Right lobe of liver (tissue), 6 donors: ENCODE data around the gene PROP1. TPM values are rescaled to one million over a fixed set of nuclear protein-coding genes. Genes with fewer than 3 reads are reported as not detected.
A peak's percentile ranks its signal among the peaks of the same experiment; 100 is the strongest.
"Not testable (repeated sequence)": the region's sequence is repeated elsewhere in the genome, so short reads cannot be mapped to it uniquely, and the experiment has no call there.

Source experiments
- ATAC-seq, 4 donors: fragments of 200-7000 bp; cut with Tn5 transposase; one replicate each; pipeline ENCODE4 v1.9.1; 2020; ENCODE audit warnings: mild to moderate bottlenecking in 4 of 4, moderate library complexity in 4 of 4
- DNase-seq, 3 donors: peaks; one replicate each; pipeline ENCODE4 v3.0.0-alpha.2; 2020
- H3K27ac ChIP-seq, 3 donors: fragments of 200-600 bp; one replicate each; pipeline ENCODE4 v1.8.0; 2022
- H3K27me3 ChIP-seq, 2 donors: fragments of 200-600 bp; one replicate each; pipeline ENCODE4 v1.8.0; 2022
- H3K36me3 ChIP-seq, 4 donors: fragments of 200-600 bp; sonication (generic) in 1 of 4; one replicate each; pipeline versions ENCODE4 v1.5.1 to v1.8.0; 2017 to 2022; ENCODE audit warnings: control low read depth in 1 of 4
- H3K4me1 ChIP-seq, 4 donors: fragments of 200-600 bp; sonication (generic) in 1 of 4; one replicate each; pipeline versions ENCODE4 v1.5.1 to v1.8.0; 2017 to 2022; ENCODE audit warnings: control low read depth in 1 of 4
- H3K4me3 ChIP-seq, 3 donors: fragments of 200-600 bp; one replicate each; pipeline ENCODE4 v1.8.0; 2022
- H3K9me3 ChIP-seq, 4 donors: fragments of 200-600 bp; sonication (generic) in 1 of 4; one replicate each; pipeline versions ENCODE4 v1.5.1 to v1.8.0; 2017 to 2022; ENCODE audit warnings: control low read depth in 1 of 4
- CTCF ChIP-seq, 4 donors: fragments of 200-600 bp in 3 of 4; fragments of 450-650 bp in 1 of 4; IDR thresholded peaks; one replicate each; pipeline versions ENCODE4 v1.5.1 to v1.8.0; 2016 to 2022; ENCODE audit warnings: antibody characterized with exemption in 4 of 4, mild to moderate bottlenecking in 2 of 4
- POLR2A ChIP-seq: fragments of 450-650 bp; IDR thresholded peaks from one replicate; pipeline ENCODE4 v1.6.1; 2017; ENCODE audit warnings: antibody characterized with exemption, mild to moderate bottlenecking
- WGBS: methylation state at CpG from one replicate; pipeline ENCODE4 v1.1.6; 2018; ENCODE audit warnings: low coverage, low lambda C conversion rate; ENCODE audit not compliant: insufficient coverage; ENCODE audit errors: missing lambda C conversion rate; 5-methylcytosine and 5-hydroxymethylcytosine counted together
- intact Hi-C, 2 donors: fragments of 100-400 bp; cut with DNase I; formaldehyde crosslinking; loops; one replicate each; pipeline versions ENCODE4 v1.11.2 to v1.14.1; 2022
- total RNA-seq, 6 experiments: library from RNA; depleted of rRNA in 2 of 6; stranded (reverse); fragments of >200 nt in 2 of 6; fragmentation: NEBNext Ultra II Directional in 3 of 6; extraction: Animal tissue kit (Norgen Biotek cat#: 25700) in 3 of 6; gene quantifications; one replicate each; pipeline versions ENCODE4 v1.1.0 to v1.2.4, GENCODE V29; 2016 to 2023
- donor health status: DM: no; HTN: yes; CAD: no.
- donor health status: DM: no; HTN: no; CAD: no.
- donor health status: DM: no; HTN: no; CAD: no.
- donor health status: DM: no; HTN: yes; CAD: no.
- donor health status: DM: no; HTN: yes; CAD: no.

The PROP1 gene
- total RNA-seq, 6 experiments from 2014 or later, result not detected

- intact Hi-C loops, result no loop called here
- ATAC-seq, result peak in 2 of 4 donors; percentile 10 to 41
- Histone ChIP-seq H3K4me3 (no peak overlapping the region), H3K36me3 (no peaks in the 10 kb centered on the region), H3K4me1 (no peaks in the 10 kb centered on the region), H3K9me3 (no peaks in the 10 kb centered on the region), H3K27ac (no peak overlapping the region), H3K27me3 (peaks cover 0 to 8% of the 10 kb centered on the region in 2 donors)
- no peak for DNase-seq
- 50% methylated on average over 2 of the region's 17 CpGs for WGBS
- TF ChIP-seq POLR2A (no peak), CTCF (IDR thresholded peaks at IDR 0.05) (no peak)
These were observed 13.8 kb downstream of the PROP1 start for GRCh38 chr5:177982072-177982727.

GRCh38 chr5:177981296-177982071 lies 14.6 kb downstream of the PROP1 start:
- DNase-seq, result no peak
- ATAC-seq, result no peak
- H3K36me3 ChIP-seq, result no peaks in the 10 kb centered on the region
- intact Hi-C loops, result no loop called here
- 56% methylated on average over 14 of the region's 26 CpGs for WGBS
- no peak overlapping the region for H3K27ac ChIP-seq
- TF ChIP-seq POLR2A, result no peak
- no peak for TF ChIP-seq CTCF (IDR thresholded peaks at IDR 0.05)
- no peaks in the 10 kb centered on the region for H3K4me1 ChIP-seq
- H3K27me3 ChIP-seq, result peaks cover 0 to 8% of the 10 kb centered on the region in 2 donors
- no peak overlapping the region for H3K4me3 ChIP-seq
- no peaks in the 10 kb centered on the region for H3K9me3 ChIP-seq

- H3K4me1 ChIP-seq, result no peaks in the 10 kb centered on the region
- H3K27me3 ChIP-seq, result peaks cover 0 to 8% of the 10 kb centered on the region in 2 donors
- 52% methylated on average over 7 of the region's 10 CpGs for WGBS
- DNase-seq (no peak), ATAC-seq (no peak)
- H3K9me3 ChIP-seq, result no peaks in the 10 kb centered on the region
- H3K4me3 ChIP-seq, result no peak overlapping the region
- TF ChIP-seq CTCF (IDR thresholded peaks at IDR 0.05) (no peak), POLR2A (no peak)
- H3K27ac ChIP-seq, result no peak overlapping the region
- intact Hi-C loops, result no loop called here
- H3K36me3 ChIP-seq, result no peaks in the 10 kb centered on the region
These were observed 15.3 kb downstream of the PROP1 start for GRCh38 chr5:177980743-177981151.

GRCh38 chr5:177977600-177977999 lies 18.4 kb downstream of the PROP1 start:
- H3K4me1 ChIP-seq, H3K27me3 ChIP-seq, H3K36me3 ChIP-seq, H3K9me3 ChIP-seq, H3K4me3 ChIP-seq, ATAC-seq, intact Hi-C loops, DNase-seq, H3K27ac ChIP-seq: not testable (repeated sequence)
- 31% methylated on average over 2 of the region's 8 CpGs for WGBS

- DNase-seq, result no peak
- 78% methylated on average over 5 of the region's 5 CpGs for WGBS
- TF ChIP-seq POLR2A (no peak), CTCF (IDR thresholded peaks at IDR 0.05) (no peak)
- H3K27me3 ChIP-seq, result no peaks in the 10 kb centered on the region
- no peak for ATAC-seq
- H3K27ac ChIP-seq, result no peak overlapping the region
- no peaks in the 10 kb centered on the region for H3K9me3 ChIP-seq
- H3K4me3 ChIP-seq, result no peak overlapping the region
- no peaks in the 10 kb centered on the region for H3K4me1 ChIP-seq
- no peaks in the 10 kb centered on the region for H3K36me3 ChIP-seq
- intact Hi-C loops, result no loop called here
These were observed 22.9 kb downstream of the PROP1 start for GRCh38 chr5:177973066-177973635.
